Stimulated activated CD8-positive, alpha-beta memory T cell treated with anti-CD3 and anti-CD28 coated beads, Interleukin-2, amount 100 ng/mL, for 1 hour (primary cell): Measurements from ENCODE around the gene TTC8.
"Not testable (repeated sequence)": the region's sequence is repeated elsewhere in the genome, so short reads cannot be mapped to it uniquely, and the experiment has no call there.

Experiments used
- DNase-seq, 2 donors: peaks; one replicate each; pipeline ENCODE4 v3.0.0-alpha.2; 2020; ENCODE audit warnings: low read depth in 2 of 2

Gene TTC8

DNA sequence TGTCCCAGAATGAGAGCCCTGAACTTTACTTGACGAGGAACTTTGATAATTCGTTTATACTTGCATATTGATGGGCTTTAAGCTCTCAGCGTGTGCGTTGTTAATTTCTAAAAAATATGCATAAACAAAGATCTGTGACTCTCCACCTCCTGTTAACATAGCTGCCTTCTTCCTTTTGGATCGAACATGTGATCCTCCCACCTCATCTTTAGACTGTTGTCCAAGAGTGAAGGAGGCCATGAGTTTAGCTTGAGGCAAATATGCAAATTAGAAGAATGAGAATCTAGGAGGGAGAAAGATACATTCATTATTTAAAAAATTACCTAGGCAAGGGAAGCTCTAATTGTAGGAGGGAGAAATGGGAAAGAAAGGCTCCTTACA lies 617 bp downstream of the TTC8 start:
- DNase-seq, result no peak

DNA sequence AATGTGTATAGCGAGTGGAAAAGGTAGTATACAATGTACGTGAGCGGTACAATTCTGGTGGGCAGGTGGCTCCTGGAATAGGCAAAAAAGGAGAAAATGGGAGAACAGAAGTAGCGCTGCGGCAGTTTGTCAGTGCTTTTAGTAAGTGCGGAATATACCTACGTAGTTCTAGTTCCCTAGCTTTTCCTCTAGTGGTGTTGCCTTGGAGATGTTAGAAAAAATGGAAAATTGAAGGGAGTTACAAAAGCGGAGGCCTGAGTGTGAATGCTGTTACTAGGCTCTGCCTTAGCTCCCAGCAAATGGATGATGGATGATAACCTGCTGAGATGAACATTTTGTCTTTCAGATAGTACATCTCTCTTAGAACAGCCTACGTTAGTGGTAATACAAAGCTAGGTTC lies 1.1 kb downstream of the TTC8 start:
- DNase-seq, result no peak

DNA sequence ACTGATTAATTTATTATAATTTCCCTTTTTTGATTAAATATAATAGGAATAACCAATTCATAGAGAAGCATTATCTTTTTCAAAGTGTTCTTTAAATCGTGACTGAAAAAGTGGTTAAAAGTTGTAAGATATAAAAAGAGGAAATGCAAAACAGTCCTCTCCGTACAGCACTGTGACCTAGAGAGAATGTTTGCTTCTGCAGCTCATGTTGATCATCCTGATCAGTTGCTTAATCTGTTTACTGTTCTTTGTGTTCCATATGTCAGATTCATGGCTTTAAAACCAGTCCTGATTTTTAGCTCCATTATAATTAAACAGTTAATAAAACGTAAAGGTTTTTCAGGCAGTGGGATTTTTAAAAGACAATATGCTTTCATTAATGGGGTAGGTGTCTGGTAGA lies 4.7 kb downstream of the TTC8 start:
- DNase-seq, result no peak

DNA sequence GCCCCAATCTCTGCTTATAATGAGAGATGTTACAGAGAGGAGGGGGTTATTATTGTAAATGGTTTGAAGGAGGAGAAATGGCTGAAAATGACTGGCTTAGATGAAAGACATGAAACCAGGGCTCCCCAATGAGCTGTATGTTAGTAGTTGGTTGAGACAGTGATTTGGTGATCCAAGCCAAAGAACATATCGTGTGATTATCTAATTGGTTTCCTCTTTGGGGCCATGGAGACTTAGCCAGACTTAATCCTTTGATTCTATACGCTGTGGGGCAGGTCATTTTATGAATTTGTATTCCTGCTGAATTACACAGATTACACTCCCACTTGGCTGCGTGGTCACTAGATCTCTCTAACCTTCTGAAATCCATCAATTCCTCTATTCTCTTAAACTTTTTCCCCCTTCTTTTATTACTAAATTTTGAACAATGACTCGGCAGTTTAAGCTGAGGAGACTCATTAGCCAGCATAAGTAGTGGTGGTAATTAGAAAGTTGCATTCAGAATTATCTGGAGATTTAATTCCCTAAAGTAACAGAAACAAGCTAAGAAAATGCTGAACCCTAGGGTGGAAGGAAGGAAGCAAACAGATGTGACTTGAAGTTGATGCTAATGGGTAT lies 5.3 kb downstream of the TTC8 start:
- DNase-seq, result no peak

DNA sequence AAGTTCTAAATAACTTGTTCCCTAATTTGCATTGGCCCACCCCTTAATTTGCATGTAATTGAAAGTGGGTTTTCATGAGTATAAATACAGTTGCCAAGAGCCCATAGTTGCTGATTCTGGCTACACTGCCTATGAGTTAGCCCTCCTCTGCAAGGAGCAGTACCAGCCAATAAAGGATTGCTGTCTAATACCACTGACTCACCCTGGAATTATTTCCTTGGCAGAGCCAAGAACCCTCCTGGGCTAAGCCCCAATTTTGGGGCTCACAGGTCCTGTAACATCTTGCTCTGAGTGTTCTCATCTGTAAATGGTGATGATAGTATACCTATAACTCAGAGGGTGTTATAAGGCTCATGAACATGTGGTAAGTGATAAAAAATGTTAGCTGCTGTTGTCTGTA lies 6.8 kb downstream of the TTC8 start:
- DNase-seq, result no peak

DNA sequence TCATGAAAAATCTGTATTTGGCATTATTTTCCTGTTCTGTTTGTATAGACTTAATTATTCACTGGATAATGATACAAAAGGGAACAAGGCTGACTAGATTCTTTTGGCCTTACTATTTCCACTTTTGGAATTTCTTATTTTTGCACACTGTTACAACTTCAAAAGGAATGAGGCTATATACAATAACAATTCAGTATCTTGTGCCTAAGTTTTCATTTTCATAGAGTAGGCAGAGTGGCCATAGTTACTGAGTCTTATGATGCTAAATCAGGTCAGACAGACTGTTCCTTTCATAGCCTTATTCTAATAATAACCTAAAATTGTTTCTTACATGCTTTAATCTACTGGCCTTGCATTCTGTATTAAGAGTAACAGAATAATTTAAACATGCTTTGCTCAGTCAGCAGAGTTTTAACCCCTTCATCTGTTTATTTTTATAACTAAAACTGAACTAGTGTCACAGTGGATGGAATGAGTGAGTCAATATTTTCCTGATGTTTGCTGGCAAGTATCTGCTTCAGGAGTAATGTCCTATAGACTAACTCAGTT lies 10.5 kb downstream of the TTC8 start:
- DNase-seq, result no peak

DNA sequence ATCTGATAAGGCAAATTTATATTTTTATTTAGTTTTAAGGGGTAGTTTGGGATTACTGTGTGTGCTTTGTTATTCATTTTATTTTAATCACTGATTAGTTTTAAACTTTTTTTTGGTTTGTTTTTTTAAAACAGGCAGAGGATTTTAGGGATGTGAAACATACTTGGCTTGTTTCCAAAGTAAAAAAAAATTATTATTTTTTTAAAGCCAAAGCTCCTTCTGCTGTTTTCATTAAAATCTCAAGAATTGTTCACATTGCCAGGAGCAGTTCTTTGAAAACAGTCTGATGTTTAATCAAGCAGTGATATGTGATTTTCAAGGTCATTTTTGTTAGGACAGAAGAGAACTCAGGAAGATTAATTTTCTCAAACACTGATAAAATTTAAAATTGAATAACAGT lies 11.2 kb downstream of the TTC8 start:
- DNase-seq, result no peak

DNA sequence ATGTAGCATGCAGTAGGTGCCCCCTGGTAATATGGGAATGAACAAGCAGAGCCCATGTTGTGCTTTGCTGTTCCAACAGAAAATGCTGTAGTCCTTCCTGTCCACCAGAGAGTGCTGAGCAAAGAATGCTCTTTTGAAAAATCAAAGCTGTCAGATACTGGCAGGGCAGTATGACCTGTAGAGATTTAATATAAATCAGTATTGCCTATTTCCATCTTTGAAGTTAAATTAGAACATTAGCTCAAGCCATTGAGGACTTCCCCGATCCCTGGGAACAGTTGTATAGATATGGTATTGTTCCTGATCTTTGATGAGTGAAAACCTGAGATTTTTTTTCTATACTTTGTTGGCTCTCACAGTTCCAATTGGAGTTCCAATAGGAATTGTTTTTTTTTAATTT lies 13.0 kb downstream of the TTC8 start:
- no peak for DNase-seq

DNA sequence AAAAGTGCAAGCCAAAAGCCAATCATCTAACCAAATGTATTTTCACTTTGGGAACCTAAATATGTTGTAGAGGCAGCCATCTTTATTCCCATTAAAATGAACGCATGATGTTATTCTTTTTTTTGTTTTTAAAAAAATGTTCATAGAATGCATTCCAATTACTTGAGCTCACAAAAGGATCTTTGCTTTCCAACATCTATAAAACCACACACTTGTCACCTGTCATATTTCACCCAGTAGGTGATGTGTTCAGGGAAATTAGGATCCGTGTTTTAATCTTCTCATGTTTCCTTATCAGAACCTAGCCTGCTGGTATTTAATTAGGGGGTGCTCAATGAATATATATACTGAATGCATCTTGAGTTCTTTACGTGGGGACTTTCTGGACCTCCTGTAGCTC lies 13.6 kb downstream of the TTC8 start:
- no peak for DNase-seq

DNA sequence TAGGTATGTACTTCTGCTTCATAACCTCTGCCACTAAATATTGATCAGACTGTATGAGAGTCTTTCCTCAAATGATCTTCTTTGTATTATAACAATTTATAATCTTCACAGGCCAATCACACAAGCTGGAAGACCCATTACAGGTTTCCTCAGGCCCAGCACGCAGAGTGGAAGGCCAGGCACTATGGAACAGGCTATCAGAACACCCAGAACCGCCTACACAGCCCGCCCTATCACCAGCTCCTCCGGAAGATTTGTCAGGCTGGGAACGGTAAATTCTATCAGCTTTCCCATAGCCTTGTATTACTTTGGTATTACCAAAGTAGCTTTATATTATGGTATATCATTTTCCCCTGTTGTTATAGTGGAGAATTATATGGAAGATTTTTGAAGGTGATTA lies 16.5 kb downstream of the TTC8 start:
- DNase-seq, result no peak

DNA sequence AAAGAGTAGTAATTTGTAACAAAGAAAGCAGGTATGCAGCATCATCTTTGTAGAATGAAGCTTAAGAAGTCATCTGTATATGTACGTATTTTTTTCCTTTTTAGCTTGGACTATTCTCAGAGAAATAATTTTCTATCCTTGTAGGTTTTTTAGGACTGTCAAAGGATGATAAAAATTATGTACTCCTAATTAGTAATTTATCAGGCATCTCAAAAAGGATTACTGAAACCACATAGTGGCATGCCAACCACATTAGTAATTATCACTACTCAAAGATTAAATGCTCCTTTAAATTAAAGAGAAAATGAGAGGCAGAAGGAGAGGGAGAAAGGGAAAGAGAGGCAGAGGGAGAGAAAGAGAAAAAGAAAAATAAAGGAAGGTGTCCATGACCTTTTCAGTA lies 17.3 kb downstream of the TTC8 start:
- no peak for DNase-seq

DNA sequence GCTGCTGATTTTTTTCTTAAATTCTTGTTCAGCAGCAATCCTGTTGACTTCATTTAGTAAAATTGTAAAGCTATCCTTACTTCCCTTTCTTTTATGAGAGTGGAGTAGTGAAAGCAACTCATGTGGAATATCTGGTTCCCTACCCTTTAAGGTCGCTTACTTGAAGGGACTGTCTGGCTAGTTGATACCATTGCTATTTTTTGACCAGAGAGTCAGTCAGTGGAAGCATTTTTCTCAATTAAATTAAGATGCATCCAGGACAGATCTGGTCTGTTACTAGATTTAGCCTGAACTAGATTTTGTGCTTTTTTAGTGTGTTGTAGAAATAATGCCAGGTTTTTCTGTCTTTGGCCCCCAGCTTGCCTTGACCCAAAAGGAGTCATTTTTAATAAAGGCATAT lies 18.0 kb downstream of the TTC8 start:
- no peak for DNase-seq

DNA sequence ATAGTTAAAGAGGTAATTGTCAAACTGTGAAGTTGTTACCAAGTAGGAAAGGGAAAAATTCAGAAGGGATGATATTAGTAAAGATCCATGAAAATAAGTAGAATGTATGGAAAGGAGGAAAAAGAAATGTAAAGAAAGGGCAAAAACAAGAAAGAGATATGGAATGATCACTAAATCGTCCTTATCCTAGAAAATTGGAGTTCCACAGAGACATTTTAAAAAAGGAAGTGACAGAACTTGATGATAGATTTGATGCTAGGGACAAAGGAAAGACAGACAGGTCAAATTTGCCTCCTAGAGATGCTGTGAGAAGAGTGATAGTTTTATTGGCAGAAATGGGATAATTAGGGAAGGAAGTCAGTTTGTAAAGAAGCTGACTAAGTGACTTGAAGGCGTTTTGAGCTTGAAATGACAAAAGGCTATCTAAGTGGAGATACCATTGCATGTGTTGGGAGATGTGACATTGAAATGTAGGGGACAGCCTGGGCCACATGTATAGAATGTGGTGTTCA lies 20.6 kb downstream of the TTC8 start:
- no peak for DNase-seq

DNA sequence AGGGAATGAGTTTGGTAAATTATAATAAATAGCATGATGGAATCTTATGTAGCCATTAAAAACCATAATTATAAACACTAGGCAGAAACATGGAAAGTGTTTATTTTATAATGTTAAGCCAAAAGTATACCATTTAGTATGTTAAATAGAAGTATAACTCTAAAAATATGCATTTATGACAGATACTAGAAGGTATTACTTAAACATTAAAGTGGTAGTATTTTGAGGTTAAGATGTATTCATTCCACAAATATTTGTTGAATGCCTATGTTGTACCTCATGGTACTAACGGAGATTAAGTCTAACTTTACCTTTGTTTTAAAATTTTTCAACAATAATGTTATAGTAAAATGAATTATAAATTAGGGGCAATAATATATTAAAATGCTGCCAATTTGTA lies 24.1 kb downstream of the TTC8 start:
- DNase-seq, result no peak

DNA sequence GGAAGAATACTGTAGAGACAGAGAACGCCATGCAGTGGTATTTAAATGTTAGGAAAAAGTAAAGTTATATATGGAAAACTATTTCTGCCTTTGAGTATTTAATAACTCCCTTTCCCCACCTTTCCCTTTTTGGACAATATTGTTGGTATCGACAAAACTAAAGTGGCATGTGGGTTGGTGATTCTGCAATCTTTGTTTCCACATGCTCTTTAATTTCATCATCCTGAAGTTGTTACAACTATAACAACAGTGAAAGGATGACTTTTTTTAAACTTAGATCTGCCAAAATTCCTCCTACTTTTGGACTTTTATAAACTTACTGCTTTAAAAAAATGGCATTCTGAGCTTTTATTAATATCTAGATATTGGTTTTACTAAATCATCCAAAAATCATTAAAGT lies 25.3 kb downstream of the TTC8 start:
- no peak for DNase-seq

DNA sequence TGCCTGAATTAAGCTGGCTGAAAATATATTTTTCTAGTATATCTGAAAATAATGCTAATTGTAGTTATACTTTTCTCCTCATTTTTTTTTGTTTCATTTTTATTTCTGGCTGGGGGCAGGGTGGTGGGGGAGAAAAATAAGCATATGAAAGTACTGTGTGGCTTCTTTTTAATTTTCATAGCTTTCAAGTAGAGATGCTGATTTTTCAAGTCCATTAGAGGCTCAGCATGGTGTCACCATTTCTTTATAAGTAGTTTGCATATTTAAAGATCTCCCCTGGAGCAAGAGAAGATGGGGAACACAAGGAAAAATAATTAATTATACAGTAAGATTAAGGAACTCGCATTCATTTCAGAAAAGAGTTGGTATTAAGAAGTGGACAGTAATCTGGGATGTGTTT lies 27.1 kb downstream of the TTC8 start:
- DNase-seq, result no peak

DNA sequence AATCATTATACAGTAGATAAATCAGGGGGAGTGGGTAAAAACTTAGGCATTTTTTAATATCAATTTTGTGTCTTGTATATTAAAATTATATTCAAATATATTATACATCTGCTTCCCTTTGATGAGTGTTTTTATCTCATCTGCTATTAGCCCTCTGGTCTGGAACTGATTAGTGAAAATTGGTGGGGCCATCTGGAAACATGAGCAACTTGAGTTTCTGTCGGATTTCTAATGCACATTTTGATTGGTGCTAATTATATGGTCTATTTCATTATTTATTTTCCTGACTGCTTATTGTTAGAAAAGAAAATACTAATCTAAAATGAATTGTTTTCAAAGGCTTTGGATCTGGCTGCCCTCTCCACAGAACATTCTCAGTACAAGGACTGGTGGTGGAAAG lies 28.2 kb downstream of the TTC8 start:
- DNase-seq, result no peak

DNA sequence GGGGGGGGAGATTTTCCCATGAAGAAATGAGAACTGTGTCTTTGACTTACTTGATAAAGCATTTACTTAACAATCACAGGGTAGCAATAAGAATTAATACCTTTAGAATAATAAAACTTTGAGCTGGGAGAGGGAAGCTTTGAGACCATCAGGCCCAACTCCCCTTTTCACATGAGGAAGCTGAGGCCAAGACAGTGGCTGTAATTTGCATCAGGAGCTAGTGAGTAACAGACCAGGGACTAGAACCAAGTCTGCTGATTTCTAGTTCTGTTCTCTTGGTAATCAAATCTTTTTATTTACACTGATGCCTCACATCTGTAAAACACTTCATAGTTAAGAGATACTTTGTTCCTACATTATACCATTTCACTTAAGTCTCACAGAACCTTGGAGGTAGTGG lies 28.7 kb downstream of the TTC8 start:
- no peak for DNase-seq

DNA sequence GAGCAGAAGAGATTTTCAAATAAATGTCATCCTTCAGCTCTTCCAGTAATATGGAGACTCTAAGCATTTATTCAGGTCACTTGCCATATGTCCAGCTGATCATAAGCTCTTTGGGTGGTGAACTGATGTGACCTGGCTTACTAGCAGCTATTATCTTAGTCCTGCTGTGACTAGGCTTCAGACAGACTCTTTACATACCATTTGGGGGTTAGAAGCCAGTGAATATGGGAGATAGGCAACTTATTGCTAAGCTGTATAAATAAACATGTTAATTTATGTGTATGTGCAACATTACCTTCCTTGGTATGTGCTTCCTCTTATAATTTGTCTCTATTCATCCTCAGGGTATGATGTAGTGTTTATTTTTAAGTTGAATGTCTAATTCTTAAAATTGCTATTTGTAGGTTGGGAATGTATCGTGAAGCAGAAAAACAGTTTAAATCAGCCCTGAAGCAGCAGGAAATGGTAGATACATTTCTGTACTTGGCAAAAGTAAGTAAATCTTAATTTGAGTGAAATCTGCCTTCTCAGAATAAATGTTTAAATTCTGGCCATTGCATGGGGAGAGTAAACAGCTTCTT lies 32.4 kb downstream of the TTC8 start:
- no peak for DNase-seq

DNA sequence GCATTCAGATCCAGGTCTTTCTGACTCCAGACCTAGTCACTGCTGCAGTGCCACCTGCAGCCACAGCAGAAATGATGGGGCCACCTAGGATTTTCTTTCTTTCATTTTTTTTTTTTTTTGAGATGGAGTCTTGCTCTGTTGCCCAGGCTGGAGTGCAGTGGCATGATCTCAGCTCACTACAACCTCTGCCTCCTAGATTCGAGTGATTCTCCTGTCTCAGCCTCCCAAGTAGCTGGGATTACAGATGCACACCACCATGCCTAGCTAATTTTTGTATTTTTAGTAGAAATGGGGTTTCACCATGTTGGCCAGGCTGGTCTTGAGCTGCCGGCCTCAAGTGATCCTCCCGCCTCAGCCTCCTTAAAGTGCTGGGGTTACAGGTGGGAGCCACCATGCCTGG lies 33.4 kb downstream of the TTC8 start:
- not testable (repeated sequence) for DNase-seq

DNA sequence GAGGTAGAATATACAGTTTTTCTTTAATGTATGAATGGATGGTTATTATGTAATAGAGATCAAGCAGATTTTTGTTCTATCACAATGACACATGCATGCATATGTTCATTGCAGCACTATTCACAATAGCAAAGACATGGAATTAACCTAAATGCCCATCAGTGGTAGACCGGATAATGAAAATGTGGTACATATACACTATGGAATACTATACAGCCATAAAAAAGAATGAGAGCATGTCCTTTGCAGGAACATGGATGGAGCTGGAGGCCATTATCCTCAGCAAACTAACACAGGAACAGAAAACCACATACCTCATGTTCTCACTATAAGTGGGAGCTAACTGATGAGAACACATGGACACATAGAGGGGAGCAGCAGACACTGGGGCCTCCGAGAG lies 34.7 kb downstream of the TTC8 start:
- not testable (repeated sequence) for DNase-seq

DNA sequence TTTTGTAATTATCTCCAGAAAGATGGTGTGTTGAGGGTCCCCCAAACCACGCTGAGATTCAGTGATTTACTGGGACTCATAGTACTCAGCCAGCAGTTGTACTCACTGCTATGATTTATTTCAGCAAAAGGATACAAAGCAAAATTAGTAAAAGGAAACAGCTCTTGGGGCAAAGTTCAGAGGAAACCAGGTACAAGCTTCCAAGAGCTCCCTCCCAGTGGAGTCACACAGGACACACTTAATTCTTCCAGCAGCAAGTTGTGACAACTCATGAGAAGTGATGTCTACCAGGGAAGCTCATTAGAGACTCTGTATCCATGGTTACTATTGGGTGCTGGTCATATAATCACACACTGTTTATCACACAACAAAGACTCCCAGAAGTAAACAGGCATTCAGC lies 38.7 kb downstream of the TTC8 start:
- DNase-seq, result no peak

DNA sequence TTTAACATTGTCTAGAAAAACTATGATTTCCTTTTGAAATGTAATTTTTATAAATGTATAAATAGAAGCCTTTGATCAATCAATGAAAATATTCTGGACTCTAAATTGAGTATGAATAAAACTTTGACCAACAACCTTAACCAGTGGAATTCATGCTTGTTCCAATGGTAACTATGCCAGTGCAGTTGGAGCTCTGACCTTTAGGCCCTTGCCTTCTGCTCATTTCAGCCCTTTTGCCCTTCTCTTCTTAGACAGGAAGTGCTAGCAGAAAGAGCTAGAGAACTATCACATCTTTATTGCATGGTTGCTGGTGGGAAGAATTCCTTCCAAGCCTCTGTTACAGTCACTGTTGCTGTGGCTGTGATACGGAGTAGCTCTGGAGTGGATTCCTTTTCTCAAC lies 39.7 kb downstream of the TTC8 start:
- no peak for DNase-seq

DNA sequence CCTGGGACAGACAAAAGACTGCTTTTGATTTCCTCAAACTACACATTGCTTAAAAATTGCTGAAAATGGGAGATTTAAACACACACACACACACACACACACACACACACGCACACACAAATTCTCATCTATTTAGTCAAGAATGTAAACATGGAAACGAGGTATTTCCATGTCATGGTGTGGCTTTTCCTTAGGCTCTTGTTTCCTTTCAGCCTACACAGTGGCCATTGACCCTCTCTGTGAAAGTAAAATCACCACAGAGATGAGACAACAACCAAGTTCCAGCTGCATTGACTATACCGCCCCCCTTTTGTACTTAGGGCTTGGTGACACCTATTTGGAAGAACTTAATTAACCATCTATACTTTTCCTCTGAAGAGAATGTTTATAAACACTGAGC lies 41.9 kb downstream of the TTC8 start:
- DNase-seq, result no peak
